ENCODE results near the gene ADH7.

The ADH7 gene

GRCh38 chr4:99435154-99435553 is at the start of gene ADH7:
Gene ADH7, minus strand, starts transcription at chr4:99435342. Its CDS starts 109 bp downstream, at chr4:99435233.
- DNase-seq (ENCODE audit: low read depth): no peak

- DNase-seq (ENCODE audit: low read depth): no peak
These were observed 48.5 kb upstream of the ADH7 start for GRCh38 chr4:99483636-99484035.

DNA sequence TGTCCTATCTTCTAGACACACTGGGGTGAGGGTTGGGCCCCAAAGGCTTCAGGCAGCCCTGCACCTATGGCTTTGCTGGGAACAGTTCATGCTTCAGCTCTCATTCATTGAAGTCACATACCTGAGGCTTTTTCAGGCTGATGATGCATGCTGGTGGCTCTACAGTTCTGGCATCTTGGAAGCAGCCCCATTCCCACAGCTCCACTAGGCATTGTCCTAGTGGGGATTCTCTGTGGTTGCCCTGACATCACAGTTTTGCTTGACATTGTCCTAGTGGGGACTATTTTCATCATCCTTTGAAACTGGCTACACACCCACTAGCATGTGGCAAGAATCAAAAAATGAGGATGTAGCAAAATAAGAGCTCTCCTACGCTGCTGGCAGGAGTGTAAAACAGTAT is 38.0 kb upstream of the ADH7 start:
- DNase-seq (ENCODE audit: low read depth): no peak

GRCh38 chr4:99471896-99472295 is 36.8 kb upstream of the ADH7 start:
- no peak for DNase-seq (ENCODE audit: low read depth)

GRCh38 chr4:99471349-99471748 is 36.2 kb upstream of the ADH7 start:
- no peak for DNase-seq (ENCODE audit: low read depth)

DNA sequence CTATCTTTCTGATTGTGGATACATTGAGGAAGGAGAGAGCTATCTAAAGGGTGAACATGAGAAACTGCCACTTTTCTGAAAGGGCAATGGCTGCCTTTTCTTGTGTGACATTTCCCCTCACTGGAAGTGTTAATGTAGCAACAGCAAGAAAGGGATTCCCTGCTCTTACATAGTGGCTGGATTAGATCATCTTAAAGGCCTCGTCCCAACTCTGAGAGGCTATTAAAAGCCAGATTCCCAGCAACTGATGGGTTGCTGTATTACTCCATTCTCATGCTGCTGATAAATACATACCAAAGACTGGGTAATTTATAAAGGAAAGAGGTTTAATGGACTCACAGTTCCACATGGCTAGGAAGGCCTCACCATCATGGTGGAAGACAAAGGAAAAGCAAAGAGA is 33.7 kb upstream of the ADH7 start:
- no peak for DNase-seq (ENCODE audit: low read depth)

GRCh38 chr4:99467887-99468286 is 32.7 kb upstream of the ADH7 start:
- DNase-seq (ENCODE audit: low read depth): no peak

- DNase-seq (ENCODE audit: low read depth): no peak
These were observed 28.4 kb upstream of the ADH7 start for GRCh38 chr4:99463566-99463965.

DNA sequence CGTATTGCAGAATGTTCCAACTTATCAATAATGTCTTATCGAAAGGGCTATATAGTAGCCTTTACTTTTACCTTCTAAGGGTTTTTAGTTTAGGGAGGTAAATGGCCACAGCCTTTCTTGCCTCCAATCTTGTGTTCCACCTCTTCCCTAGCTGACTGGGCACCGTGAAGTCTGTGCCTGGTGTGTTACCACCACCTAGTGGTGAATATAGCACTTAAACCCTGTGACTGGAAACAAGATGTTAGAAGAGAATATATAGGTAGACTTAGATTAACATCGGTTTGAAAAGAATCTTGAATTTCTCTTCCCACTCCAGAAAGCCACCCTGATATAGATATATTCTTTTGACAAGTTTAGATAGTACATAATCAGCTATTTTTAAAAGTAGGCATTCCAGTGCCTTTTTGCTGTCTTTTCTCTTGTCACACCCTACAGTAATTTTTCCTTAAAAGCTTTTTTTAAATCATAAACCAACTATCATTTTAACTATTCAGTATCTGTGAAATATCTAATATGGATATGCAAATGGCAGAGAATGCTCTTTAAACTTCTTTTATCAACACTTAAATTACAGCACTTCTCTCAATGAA is 27.8 kb upstream of the ADH7 start:
- peak; percentile 7 for DNase-seq (ENCODE audit: low read depth)

DNA sequence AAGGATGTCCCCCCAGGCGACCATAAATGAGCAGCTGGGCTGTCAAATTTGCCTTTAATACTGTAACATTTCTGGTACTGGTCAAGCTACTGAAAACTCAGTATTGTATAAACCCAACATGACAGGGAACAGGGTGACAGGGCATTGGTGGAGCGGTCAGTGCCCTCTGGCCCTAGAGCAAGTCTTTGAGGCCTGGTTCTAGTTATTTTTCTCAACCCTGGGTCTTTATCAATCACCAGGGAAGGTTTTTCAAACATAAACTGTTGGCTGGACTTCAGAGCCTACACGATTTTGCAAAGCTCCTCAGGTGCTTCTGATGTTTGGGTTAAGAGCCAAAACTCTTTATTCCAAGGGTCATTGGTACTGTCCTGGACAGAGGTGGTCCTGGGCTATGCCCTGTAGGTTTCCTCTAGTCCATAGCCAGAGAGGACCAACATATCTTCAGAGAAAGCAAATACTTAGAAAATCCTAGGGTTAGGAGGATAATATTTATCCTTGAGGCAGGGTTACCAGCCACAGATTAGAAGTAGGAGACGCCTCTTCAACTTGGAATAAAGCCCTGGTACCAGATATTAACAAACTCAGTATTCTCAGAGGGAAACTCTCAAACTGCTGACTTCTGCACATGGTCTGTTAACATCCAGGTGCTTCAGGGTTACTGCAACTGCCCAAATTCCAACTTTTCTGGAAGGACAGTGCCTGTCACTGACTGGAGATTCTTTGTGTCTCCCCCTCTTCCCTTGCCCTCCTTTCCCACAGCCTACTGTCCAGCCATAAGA is 26.7 kb upstream of the ADH7 start:
- no peak for DNase-seq (ENCODE audit: low read depth)

GRCh38 chr4:99459546-99460042 is 24.5 kb upstream of the ADH7 start:
- DNase-seq (ENCODE audit: low read depth): no peak

DNA sequence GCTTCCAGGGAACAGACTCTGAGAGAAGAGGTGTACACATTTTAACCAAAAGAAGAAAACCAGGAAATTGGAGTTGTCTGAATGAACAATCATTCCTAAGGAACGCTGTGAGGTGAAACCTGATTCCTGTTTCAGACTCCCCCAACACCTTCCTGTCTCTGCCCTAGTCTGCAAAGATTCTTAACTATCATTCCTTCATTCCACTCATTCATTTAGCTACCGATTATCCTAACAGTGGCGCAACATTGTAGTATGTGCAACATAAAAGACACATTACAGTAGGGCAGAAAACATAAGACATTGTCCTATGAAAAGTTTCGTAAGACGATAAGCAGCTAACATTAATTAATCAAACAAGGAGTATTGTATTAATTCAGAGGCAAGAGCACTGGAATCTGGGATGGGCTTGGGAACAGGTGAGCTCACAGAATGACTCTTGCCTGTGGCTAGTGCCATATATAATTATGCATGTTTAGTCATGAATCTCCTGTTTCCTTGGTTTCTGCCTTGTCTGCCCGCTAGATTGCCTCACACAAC is 23.8 kb upstream of the ADH7 start:
- DNase-seq (ENCODE audit: low read depth): no peak

- DNase-seq (ENCODE audit: low read depth): no peak
These were observed 22.5 kb upstream of the ADH7 start for GRCh38 chr4:99457676-99458075.

- DNase-seq (ENCODE audit: low read depth): no peak
These were observed 22.1 kb upstream of the ADH7 start for GRCh38 chr4:99457270-99457669.

DNA sequence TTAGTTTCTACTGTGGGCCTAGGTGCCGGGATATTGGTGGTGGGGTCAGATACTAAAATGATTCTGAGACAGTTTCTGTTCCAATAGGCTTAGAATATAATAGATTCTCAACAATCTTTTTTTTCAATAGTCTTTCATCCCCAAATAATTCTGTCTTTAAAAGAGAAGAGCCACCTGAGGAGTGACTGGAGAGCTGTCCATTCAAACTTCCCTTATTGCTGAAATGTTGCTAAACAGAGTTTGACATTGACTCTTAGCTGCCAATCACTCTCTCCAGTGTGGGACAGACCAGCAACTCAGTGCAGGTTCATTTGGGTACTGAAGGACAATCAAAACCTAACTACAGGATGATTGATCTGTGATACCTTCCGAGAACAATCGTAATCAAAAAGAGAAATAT is 12.4 kb upstream of the ADH7 start:
- DNase-seq (ENCODE audit: low read depth): no peak

DNA sequence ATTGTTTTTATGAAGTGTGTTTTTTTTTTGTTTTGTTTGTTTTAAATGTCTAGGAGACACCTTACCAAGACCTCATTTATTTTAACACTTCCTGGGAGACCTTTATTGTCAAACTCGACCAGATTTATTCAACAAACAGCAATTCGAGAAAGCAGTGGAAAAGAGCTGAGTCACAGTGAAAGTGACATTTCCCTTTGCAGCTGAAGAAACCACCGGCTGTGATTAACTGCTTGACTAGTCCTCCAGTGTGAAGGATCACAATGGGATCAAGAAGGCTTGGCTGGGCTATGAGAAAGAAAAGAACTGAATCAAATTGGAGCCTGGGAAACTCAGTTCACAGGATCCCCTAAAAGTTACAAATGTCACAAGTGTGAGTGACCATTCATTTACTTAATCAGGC is 11.9 kb upstream of the ADH7 start:
- peak; percentile 8 for DNase-seq (ENCODE audit: low read depth)

GRCh38 chr4:99438405-99438780 is 3.3 kb upstream of the ADH7 start:
- no peak for DNase-seq (ENCODE audit: low read depth)

GRCh38 chr4:99437723-99438404 is 2.7 kb upstream of the ADH7 start:
- DNase-seq (ENCODE audit: low read depth): no peak

DNA sequence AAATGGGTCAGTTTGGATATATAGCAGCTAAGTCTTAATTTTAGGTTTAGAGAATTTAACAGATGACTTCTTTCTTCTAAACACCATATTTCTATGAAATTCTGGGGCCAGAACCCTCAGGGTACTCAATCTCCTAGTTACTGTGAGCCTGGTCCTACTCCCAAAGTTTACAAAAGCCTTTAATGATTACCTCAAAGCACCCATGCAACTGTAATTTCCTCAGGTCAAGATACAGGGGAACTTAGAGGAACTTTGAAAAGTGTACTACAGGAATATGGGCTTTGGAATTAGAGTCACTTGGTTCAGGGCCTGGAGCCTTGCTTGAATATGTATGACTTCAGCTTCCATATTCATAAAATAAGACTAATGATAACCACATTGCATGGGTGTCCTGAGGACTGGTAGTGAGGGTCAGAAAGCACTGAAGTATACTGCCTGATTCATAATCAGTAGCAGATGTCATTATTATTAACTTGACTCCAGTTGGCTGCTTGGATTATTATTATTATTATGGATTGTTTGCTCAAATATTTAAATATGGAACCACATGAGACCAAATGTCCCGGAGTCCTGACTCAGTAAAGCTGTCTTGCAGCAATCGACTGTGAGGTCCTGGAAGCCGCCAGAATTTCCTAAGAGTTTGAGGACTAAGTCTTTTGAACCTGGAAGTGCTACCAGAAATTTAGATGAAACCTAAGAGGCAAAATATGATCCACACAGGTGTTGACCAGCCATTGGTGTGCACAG is 2.0 kb upstream of the ADH7 start:
- DNase-seq (ENCODE audit: low read depth): no peak

DNA sequence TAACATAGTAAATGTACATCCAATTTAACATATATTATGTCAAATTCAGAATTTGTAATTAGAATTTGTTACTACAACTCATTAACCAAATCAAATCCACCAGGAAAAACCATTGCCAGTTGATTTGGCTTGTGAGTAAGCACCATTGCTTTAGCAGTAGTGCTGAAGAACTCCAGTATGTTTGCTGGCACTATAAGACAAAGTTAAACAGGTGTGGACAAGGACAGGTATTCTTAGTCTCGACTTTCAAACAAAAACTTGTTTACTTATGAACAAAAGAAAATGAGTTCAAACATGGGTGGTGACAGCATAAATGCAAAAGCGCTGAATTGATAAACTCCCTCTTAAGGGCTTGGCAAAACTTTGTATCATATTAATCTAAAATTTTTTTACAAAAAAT is 1.3 kb upstream of the ADH7 start:
- no peak for DNase-seq (ENCODE audit: low read depth)

DNA sequence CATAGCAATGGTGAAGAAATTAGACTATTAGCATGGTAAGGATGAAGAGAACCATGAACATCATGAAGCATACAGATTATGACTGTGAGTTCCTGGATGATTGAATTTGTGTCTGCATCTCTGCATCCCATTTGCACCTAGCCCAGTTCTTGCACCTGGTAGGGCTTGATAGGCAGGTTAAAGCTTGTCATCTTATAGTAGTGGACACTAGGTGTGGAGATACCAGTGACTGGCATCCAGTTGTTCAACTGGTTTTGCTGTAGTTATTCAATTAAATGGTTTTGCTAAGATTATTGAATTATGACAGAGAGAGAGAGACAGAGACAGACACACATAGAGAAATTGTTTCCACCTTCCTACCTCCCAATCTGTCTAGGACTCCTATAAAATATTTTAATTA is 5.0 kb downstream of the ADH7 start:
- DNase-seq (ENCODE audit: low read depth): no peak

GRCh38 chr4:99417125-99417524 is 18.0 kb downstream of the ADH7 start:
- no peak for DNase-seq (ENCODE audit: low read depth)
